ENCODE data around the gene LZTR1.
"Not testable (repeated sequence)": the region's sequence is repeated elsewhere in the genome, so short reads cannot be mapped to it uniquely, and the experiment has no call there.

The LZTR1 gene

DNA sequence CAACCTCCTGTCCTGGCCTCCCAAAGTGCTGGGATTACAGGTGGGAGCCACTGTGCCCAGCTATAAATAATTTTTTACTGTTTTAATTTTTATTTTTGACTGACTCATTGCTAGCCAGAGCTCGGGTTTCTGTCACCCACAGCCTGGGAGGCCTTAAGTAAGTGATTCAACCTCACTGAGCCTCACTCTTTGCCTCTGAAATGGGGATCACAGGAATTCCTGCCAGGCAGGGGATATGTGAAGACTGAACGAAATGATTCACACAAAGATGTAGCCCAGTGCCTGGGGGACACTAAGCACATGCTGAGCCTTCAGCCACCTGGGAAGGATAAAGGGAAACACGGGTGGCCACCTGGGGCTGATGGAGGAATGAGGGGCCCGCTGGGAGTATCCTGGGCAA lies 59.8 kb downstream of the LZTR1 start:
- DNase-seq = no peak

DNA sequence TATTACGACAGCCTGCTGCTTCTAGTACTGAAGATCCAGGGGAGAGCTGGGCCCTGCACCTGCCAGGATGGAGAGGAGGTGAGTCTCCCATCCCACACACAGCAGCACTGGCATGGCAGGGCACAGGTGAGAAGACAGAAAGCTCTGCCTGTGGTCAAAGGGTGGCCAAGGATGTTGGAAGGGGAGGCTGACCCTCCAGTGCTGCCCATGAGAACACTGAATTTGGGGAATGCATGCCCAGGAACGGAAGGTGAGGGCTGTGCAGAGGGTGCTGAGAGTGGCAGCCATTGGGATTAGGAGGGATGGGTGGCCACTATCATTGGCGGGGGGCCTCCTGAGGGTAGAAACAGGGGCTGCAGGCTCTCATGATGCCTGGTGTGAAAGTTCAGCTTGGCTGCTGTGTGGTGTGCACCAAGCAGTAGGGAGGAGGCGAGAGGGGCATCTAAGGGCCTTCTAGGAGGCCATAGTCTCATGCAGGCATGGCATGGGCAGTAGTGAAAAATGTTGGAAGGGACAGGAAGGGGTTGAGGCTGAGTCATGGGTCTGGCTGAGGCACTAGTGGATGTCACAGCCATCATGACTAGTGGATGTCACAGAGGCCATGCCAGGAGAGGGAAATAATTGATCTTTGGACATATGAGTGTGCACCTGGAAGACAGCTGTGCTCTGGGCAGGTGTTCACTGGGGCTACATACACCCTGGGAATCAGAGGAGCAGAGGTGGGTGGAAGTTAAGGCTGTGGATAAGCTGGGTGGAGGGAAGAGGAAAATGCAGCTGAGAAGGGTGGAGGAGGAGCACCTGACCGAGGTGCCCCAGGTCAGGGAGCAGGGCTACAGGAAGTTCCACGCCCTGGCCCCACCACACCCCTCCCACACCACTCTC lies 61.1 kb downstream of the LZTR1 start:
- DNase-seq = no peak

DNA sequence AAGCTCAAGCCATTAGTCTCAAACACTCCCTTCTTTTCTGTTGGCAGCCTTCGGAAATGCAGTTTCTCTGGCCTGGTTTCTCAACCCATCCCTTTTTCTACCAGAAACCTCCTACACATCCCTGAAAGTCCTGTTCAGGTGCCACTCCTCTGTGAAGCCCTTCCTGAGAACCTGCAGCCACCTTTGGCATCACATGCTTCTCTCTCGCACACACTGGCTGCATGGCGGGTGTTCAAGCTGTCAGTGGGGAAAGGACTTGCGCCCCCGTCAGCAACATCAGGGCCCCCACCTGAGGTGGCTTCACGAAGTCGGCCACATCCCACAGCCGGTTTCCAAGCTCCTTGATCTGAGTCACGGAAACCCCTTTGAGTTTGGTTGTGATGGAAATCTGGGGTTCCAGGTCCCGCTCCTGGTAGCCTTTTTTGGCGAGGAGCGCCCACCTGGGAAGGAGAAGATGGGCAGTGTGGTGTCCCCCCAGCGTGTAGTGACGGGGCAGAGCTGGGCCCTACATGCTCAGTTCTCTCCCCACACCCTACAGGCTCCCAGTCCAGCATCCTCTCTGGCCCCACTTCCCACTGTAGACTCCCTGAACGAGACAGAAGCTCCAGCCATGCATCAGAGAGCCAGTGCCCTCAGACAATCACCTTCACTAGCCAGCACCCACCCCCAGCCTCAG lies 61.9 kb downstream of the LZTR1 start:
- DNase-seq = no peak

DNA sequence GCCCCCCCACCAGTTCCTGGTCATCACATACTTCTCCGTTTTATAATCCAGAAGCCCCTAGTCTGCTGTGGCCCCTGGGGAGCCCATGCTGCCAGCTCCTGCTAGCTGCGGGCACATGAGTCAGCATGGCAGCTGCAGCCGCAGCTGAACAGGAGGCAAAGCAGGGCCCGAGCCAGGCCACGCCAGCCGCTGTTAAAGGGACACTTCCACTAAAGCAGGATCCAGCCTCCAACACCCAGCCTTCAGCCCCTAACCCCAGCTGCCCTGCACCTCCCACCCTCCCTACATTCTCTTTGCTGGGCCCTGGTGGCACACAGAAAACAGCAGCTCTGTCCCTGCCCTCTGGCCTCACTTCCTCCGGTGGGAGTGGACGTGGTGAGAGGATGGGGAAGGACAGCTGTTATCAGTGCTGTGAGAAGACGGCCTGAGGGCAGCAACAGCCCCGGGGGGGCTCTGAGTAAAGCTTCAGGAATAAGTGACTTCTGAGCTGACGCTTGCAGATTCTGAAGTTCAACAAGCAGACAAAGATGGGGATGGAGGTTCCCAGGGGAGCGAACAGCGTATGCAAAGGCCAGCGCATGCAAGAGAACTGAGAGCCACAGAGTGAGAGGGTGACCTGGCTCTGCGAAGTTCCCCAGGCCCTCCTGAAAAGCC lies 63.0 kb downstream of the LZTR1 start:
- DNase-seq = no peak

- peak; percentile 50 for DNase-seq
Observed at GRCh38 chr22:21045585-21046294, 63.6 kb downstream of the LZTR1 start, which contains the start of gene LRRC74B. Gene LRRC74B (plus strand): TSS chr22:21045946. CDS start chr22:21045987, 41 bp downstream.

DNA sequence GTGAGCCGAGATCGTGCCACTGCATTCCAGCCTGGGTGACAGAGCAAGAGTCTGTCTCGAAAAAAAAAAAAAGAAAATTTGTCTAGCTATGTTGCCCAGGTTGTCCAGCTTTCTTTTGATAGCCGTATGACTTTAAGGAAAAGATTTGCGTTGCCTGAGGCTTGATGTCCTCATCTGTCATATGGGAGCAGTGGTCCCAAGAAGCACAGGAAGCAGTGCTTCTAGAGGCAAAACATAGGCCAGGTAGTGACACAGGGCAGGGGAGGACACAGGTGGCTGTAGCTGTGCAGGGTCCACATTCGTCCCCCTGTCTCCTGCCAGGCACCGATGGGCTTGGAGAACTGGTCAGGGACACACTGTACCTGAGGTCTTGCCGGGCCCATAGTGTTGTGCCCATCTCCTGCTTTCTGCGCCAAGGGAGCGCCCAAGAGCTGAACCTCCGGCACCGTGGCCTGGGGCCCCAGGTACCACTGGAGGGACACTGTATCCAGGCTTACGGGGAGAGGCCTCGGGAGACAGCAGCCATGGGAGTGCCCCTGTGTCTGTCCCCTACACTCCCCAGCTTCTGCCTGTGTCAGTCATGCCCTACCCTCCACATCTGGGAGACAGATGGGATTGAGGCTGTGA lies 65.1 kb downstream of the LZTR1 start:
- no peak for DNase-seq

DNA sequence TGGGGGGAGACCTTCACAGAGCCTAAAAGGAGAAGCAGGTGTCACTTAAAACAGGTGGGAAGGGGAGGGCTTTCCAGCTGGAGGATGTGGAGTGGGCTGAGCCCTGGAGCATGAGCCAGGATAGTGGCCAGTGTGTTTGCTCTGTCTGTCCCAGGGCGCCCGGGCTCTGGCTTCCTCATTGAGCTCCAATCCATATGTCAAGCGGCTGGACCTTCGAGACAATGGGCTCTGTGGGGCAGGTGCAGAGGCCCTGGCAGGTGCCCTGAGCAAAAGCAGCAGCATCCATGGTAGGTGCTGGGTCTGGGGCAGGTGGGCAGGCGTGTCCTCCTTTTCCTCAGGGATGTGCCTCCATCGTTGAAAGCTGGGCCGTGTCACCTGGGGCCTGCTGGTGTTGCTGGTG lies 65.6 kb downstream of the LZTR1 start:
- DNase-seq = no peak

DNA sequence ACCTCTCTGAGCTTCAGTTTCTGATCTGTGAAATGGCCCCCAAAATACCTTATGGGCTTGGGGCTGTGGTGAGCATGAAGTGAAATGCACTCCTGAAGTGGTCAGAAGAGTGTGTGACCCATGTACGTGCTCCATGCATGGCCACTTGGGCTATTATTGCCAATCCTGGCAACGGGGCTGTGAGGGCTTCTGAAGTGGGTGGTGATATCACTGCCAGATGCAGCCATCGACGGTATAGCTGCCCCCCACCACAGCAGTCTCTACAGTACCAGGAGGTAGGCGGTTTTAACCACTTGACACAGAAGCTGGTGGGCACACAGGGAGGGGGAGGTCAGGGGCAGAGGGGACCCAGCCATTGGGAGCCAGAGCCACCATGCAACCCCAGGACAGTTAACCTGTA lies 66.4 kb downstream of the LZTR1 start:
- not testable (repeated sequence) for DNase-seq
